MM.1S (cell line): ENCODE measurements around the gene PDE11A.

Experiments
- DNase-seq: peaks from one replicate; pipeline ENCODE4 v3.0.0-alpha.2; 2015
- H2AFZ ChIP-seq: fragments of 300-600 bp; sonication (generic); 2 replicates; pipeline ENCODE4 v1.6.0; 2016; ENCODE audit warnings: antibody characterized with exemption, low read length
- H3F3A ChIP-seq: fragments of 300-600 bp; sonication (generic); 2 replicates; pipeline ENCODE4 v1.6.1; 2016; ENCODE audit warnings: mild to moderate bottlenecking, antibody characterized with exemption, low read length, moderate library complexity, mixed read lengths; ENCODE audit not compliant: insufficient read depth
- H3K27ac ChIP-seq: fragments of 300-600 bp; sonication (generic); 2 replicates; pipeline ENCODE4 v1.5.1; 2016; ENCODE audit warnings: mild to moderate bottlenecking, low read length
- H3K27me3 ChIP-seq: fragments of 300-600 bp; sonication (generic); replicated peaks from 2 replicates; pipeline ENCODE4 v1.6.0; 2016; ENCODE audit warnings: low read length; ENCODE audit not compliant: insufficient read depth
- H3K36me3 ChIP-seq: fragments of 300-600 bp; sonication (generic); replicated peaks from 2 replicates; pipeline ENCODE4 v1.6.1; 2016; ENCODE audit warnings: mild to moderate bottlenecking, low read length, mixed read lengths; ENCODE audit not compliant: insufficient read depth
- H3K4me1 ChIP-seq: fragments of 300-600 bp; sonication (generic); 2 replicates; pipeline ENCODE4 v1.6.1; 2016; ENCODE audit warnings: low read length, mixed read lengths
- H3K4me2 ChIP-seq: fragments of 300-600 bp; sonication (generic); 2 replicates; pipeline ENCODE4 v1.6.0; 2016; ENCODE audit warnings: low read depth, low read length
- H3K4me3 ChIP-seq: fragments of 300-600 bp; sonication (generic); 2 replicates; pipeline ENCODE4 v1.5.1; 2016; ENCODE audit warnings: low read length, mixed read lengths
- H3K79me2 ChIP-seq: fragments of 300-600 bp; sonication (generic); 2 replicates; pipeline ENCODE4 v1.6.1; 2016; ENCODE audit warnings: mixed run types, low read length, mixed read lengths
- H3K9ac ChIP-seq: fragments of 300-600 bp; sonication (generic); 2 replicates; pipeline ENCODE4 v1.6.1; 2016; ENCODE audit warnings: low read length, mixed read lengths
- H3K9me2 ChIP-seq: fragments of 300-600 bp; sonication (generic); replicated peaks from 2 replicates; pipeline ENCODE4 v1.6.1; 2016; ENCODE audit warnings: mild to moderate bottlenecking, low read length, mixed read lengths; ENCODE audit not compliant: insufficient read depth
- H3K9me3 ChIP-seq: fragments of 300-600 bp; sonication (generic); replicated peaks from 2 replicates; pipeline ENCODE4 v1.6.1; 2016; ENCODE audit warnings: mild to moderate bottlenecking, low read length, mixed read lengths; ENCODE audit not compliant: insufficient read depth
- H4K20me1 ChIP-seq: fragments of 300-600 bp; sonication (generic); 2 replicates; pipeline ENCODE4 v1.6.1; 2016; ENCODE audit warnings: mild to moderate bottlenecking, low read length, moderate library complexity, mixed read lengths; ENCODE audit not compliant: insufficient read depth
- CTCF ChIP-seq: fragments of 300-600 bp; sonication (generic); IDR thresholded peaks from 2 replicates; pipeline ENCODE4 v1.5.1; 2016; ENCODE audit warnings: antibody characterized with exemption, low read length, mixed read lengths
- EZH2 ChIP-seq: fragments of 300-600 bp; sonication (generic); optimal IDR thresholded peaks from 2 replicates; pipeline ENCODE3; 2017; ENCODE audit warnings: low read depth, mild to moderate bottlenecking, antibody characterized with exemption, low read length, mixed read lengths
- EZH2phosphoT487 ChIP-seq: fragments of 300-600 bp; sonication (generic); IDR thresholded peaks from 2 replicates; pipeline ENCODE4 v1.6.1; 2018; ENCODE audit warnings: antibody characterized with exemption, low read length

Gene PDE11A

GRCh38 chr2:177723235-177723634, 349.3 kb downstream of the PDE11A start:
- TF ChIP-seq CTCF (no peak), EZH2phosphoT487 (no peak), EZH2 (no peak)
- H3K4me1 ChIP-seq = no peaks in the 10 kb centered on the region

GRCh38 chr2:177721818-177722567, 350.6 kb downstream of the PDE11A start:
- no peaks in the 10 kb centered on the region for H3K4me1 ChIP-seq
- no peaks in the 10 kb centered on the region for H3K9me2 ChIP-seq
- H3K27me3 ChIP-seq = no peaks in the 10 kb centered on the region
- TF ChIP-seq CTCF (no peak), EZH2 (no peak), EZH2phosphoT487 (no peak)
- H4K20me1 ChIP-seq = no peaks in the 10 kb centered on the region
- H3K27ac ChIP-seq = no peak overlapping the region
- H3K4me2 ChIP-seq = no peak overlapping the region
- H3F3A ChIP-seq = no peaks in the 10 kb centered on the region
- no peaks in the 10 kb centered on the region for H3K9me3 ChIP-seq
- H3K79me2 ChIP-seq = no peaks in the 10 kb centered on the region
- H3K4me3 ChIP-seq = no peak overlapping the region
- H2AFZ ChIP-seq = no peak overlapping the region
- no peak overlapping the region for H3K9ac ChIP-seq
- no peak for DNase-seq
- no peaks in the 10 kb centered on the region for H3K36me3 ChIP-seq

More at GRCh38 chr2:177723235-177723634, 349.3 kb downstream of the PDE11A start:
- Histone ChIP-seq H3K4me2 (no peak overlapping the region), H3K9me2 (no peaks in the 10 kb centered on the region), H3K79me2 (no peaks in the 10 kb centered on the region), H2AFZ (no peak overlapping the region), H3K27me3 (no peaks in the 10 kb centered on the region), H3K9me3 (no peaks in the 10 kb centered on the region), H4K20me1 (no peaks in the 10 kb centered on the region), H3K36me3 (no peaks in the 10 kb centered on the region), H3K27ac (no peak overlapping the region), H3K4me3 (no peak overlapping the region), H3F3A (no peaks in the 10 kb centered on the region), H3K9ac (no peak overlapping the region)
- DNase-seq = no peak

- Histone ChIP-seq H3K4me2 (no peak overlapping the region), H3K79me2 (no peaks in the 10 kb centered on the region), H4K20me1 (no peaks in the 10 kb centered on the region), H3K4me3 (no peak overlapping the region), H3K27ac (no peak overlapping the region), H2AFZ (no peak overlapping the region), H3K9ac (no peak overlapping the region), H3K9me2 (no peaks in the 10 kb centered on the region), H3K9me3 (no peaks in the 10 kb centered on the region), H3K36me3 (no peaks in the 10 kb centered on the region), H3K4me1 (no peaks in the 10 kb centered on the region), H3K27me3 (no peaks in the 10 kb centered on the region), H3F3A (no peaks in the 10 kb centered on the region)
- no peak for DNase-seq
- TF ChIP-seq CTCF = no peak
- no peak for TF ChIP-seq EZH2phosphoT487
- TF ChIP-seq EZH2 = no peak
These were observed 351.5 kb downstream of the PDE11A start for GRCh38 chr2:177721087-177721486.
